ENCODE data around the gene ACSS1.

ACSS1 gene

GRCh38 chr20:24971376-24972101 lies 86.4 kb downstream of the ACSS1 start:
- no peak for DNase-seq (ENCODE audit: low read depth in 2 of 2)

DNA sequence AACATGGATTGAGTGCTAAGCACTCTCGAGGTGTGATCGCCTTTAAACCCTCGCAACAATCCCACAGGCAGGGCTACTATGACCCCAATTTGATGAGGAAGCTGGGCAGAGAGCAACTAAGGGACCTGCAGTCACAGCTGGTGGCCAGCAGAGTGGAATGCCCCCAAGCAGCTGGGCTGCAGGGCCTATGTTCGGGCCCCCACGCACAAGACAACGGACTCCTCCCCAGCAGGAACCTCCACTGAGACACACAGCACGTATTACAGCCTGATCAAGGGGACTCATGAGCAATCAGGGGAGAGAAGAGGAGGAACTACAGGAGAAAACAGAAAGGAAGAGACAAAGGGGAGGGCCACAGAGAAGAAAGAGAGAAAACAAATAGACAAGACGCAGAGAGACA lies 87.2 kb downstream of the ACSS1 start:
- no peak for DNase-seq (ENCODE audit: low read depth in 2 of 2)

DNA sequence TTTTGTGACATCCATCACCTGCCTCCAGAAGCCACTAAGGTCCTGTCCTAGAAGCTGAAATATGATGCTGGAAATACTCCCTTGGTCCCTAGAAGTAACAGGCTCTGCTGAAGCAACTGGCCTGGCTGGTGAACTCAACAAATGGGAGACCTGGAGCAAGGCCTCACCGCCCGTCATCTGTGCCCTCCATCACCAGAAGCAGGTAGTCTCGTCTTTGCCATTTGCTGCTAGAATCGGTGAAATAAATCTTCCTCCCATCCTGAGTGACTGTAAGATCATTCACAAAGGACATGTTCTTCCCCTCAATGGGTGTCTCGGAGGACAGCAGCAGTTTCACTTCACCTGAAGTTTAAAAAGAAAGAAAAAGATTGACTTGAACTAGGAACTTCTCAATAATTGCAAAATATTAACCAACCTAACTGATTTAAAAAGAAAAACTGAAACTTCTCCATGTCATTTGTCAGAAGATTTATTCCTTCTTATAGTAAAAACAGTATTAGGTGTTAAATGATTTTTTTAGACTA lies 87.8 kb downstream of the ACSS1 start:
- no peak for DNase-seq (ENCODE audit: low read depth in 2 of 2)

DNA sequence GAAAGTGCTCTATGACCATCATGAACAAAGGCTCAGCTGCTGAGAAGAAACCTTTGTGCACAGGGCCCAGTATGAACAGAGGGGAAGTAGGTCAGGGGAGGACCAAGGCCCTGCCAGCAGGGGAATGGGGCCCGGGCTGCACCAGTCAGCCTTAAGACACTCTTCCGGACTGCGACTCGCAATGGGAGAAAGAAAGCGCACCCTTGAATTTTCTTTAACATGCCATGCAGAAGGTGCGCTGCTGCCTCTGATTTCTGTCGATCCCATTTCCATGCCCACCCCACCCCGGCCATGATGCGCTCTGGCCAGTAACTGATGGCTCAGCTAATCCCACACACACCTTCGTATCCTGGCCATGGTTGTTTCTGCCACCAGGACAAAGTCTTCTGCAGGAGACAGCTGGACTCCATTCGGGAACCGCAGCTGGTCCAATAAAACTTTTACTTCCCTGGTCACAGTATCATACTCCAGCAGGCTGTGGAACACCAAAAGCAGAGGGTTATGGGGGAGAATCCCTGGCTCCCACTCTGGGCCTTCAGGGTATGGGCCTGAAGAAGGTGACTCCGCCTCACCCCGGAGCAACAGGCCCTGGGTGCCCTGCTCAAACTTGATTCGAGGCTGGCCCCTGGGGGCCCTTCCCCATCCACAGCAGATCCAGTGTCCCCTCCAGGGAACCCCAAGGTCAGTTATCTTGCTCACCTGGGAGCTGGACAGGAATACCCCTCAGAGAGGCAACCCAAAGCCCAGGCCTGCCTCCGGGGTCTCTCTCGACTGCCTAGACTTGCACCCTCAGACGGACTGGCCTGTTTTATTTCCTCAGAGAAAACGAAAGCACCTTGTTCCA lies 88.5 kb downstream of the ACSS1 start:
- no peak for DNase-seq (ENCODE audit: low read depth in 2 of 2)

GRCh38 chr20:24968278-24968800 lies 89.6 kb downstream of the ACSS1 start:
- DNase-seq (ENCODE audit: low read depth in 2 of 2): no peak

DNA sequence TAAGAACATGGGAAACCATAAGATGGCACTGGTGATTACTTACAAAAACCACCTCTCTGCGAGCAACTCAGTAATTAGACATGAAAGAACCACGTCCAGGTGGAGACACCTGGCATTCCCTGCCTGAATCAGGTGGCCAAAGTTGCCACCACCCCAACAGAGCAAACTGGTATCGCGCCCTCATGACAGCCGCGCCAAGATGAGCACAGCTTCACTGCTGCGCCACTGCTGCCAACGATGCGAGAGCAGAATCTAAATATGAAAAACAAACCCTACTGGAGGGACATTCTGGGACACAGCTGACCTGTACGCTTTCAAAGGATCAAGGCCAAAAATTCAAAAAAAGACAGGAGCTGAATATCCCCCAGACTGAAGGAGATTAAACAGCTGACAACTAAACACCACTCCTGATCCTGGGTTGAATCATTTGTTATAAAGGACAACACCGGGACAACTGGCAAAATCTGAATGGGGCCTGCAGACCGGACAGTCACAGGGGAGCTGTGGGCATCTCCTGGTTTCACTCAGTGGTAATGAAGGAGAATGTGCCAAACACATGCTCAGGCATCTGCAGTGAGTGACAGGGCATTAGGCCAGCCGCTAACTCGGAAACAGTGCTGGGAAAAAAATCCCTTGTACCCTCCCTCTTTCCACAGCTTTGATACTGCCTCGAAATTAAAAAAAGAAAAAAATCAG lies 91.5 kb downstream of the ACSS1 start:
- DNase-seq (ENCODE audit: low read depth in 2 of 2): no peak

DNA sequence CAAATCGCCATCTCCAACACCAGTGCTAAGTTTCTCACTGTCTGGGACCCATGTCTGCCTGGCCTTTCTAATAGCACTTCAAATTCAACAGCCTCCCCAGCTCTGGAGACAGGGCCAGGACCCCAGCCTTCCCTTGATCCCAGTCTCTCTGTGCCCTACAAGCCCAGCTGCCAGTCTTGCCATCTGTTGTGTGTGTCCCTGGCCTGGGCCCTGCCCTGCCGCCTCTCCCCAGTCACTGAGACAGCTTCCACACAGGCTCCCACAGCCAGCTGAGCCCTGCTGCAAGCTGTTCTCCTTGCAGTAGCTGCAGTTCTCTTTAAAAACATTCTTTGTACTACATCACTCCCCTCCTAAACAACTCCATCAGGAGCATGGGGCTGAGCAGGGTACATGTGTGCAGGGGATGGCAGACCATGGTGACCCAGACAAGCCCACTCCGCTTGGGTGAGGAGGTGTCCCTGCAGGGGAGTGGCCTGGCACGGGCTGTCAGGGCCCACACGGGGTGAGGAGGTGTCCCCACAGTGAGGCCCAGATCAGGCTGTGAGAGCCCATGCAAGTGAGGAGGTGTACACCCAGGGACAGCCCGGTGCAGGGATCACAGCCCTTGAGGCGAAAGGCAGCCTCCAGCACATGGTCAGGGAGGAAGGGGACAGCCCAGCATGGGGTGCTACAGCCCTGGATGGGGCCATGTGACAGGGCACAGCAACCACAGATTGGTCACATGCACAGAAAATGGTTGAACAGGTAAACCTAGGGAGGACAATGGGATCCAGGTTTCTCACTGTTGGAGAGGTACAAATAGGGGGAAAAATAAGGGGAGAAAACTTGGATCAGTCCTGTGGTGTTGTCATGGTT lies 92.6 kb downstream of the ACSS1 start:
- no peak for DNase-seq (ENCODE audit: low read depth in 2 of 2)

GRCh38 chr20:24964506-24964840 lies 93.5 kb downstream of the ACSS1 start:
- no peak for DNase-seq (ENCODE audit: low read depth in 2 of 2)

DNA sequence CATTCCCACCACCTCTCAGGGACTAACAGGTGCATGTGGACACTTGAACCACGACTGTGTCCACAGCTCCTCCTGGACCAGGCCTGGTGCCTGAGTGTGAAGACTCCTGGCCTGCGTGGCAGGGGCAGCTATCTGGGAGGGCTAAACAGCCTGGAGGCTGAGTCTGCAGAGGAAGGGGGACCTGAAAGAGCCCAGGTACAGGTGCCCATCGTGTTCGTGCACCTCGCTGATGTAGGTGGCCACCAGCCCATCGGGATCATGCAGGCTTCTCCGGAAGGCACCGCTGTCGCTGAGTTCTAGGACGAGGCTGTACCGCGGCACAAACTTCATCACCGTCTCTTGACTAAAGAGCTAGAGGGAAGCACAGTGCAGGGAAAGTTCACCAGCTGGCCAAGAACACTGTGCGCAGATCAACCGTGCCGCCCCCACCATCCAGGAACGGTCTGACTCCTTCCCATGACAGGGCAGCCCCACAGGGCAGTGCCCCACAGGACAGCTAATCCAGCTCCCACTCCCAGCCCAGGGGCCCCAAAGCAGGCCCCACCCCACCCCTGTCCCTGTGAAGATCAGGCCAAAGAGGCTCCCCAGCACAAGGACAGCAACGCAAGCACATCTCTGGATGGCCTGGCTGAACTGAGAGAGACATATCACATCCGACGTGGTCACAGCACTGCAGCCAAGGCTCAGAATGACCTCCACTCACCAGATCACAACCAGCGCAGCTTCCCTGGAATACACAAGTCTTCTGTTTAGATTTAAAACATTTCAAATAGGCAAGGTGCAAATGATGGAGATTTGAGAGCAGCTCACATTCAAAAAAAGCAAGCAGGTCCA lies 94.0 kb downstream of the ACSS1 start:
- DNase-seq (ENCODE audit: low read depth in 2 of 2): no peak

GRCh38 chr20:24962510-24962909 lies 95.4 kb downstream of the ACSS1 start:
- DNase-seq (ENCODE audit: low read depth in 2 of 2): no peak

DNA sequence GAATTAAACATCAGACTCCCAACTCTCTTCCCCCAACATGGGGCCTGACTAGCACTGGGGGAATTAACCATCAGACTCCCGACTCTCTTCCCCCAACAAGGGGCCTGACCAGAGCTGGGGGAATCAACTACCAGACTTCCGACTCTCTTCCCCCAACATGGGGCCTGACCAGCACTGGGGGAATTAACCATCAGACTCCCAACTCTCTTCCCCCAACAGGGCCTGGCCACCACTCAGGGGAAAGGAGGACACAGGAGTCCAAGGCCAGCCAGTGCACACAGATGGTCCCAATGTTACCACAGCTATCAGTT lies 95.8 kb downstream of the ACSS1 start:
- no peak for DNase-seq (ENCODE audit: low read depth in 2 of 2)

DNA sequence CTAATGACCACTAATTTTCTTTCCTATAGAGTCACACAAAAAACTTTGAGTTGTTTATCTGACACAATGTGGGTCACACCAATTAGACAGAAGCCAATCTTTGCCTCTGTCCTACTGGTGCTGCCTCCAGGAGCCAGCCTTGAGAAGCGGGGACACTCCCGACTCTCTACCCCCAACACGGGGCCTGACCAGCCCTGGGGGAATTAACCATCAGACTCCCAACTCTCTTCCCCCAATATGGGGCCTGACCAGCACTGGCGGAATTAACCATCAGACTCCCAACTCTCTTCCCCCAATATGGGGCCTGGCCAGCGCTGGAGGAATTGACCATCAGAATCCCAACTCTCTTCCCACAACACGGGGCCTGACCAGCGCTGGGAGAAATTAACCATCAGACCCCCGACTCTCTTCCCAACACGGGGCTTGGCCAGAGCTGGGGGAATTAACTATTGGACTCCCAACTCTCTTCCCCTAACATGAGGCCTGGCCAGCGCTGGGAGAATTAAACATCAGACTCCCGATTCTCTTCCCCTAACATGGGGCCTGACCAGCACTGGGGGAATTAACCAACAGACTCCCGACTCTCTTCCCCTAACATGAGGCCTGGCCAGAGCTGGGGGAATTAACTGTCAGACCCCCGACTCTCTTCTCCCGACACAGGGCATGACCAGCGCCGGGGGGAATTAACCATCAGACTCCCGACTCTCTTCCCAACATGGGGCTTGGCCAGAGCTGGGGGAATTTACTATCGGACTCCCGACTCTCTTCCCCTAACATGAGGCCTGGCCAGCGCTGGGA lies 96.4 kb downstream of the ACSS1 start:
- DNase-seq (ENCODE audit: low read depth in 2 of 2): no peak

- DNase-seq (ENCODE audit: low read depth in 2 of 2): no peak
Observed at GRCh38 chr20:24960861-24961260, 97.1 kb downstream of the ACSS1 start.

DNA sequence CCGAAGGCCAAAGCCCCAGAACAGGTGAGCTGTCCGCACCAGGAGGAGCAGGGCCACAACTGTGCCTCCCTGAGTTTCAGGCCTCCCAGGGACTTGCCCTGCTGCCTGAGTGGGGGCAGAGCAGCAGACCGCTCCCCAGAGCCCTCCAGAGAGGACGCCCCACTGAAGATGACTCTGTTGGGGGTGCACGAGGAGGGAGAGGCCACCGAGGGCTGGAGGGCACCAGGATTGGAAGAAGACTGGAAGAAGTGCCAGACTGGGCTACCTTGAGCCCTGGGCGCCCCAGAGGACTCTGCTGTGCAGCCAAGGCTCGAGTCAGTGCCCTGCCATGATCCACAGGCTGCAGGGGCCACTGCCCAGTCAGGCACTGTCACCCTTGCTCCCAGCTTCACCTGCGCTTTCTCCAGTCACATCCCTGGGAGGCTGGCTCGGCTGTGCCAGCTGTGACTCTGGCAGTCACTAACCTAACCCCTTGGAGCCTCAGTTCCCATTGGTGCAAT lies 97.6 kb downstream of the ACSS1 start:
- no peak for DNase-seq (ENCODE audit: low read depth in 2 of 2)

- DNase-seq (ENCODE audit: low read depth in 2 of 2): no peak
Observed at GRCh38 chr20:24959591-24960301, 98.2 kb downstream of the ACSS1 start.

- DNase-seq (ENCODE audit: low read depth in 2 of 2): no peak
Observed at GRCh38 chr20:24958506-24959385, 99.2 kb downstream of the ACSS1 start.

- DNase-seq (ENCODE audit: low read depth in 2 of 2): no peak
Observed at GRCh38 chr20:24957326-24958016, 100.5 kb downstream of the ACSS1 start.

Data from fibroblast of skin of left biceps (primary cell).